DOHH2 (cell line): Measurements from ENCODE around the gene DDX59.

Experiments used
- EZH2phosphoT487 ChIP-seq: fragments of 200-600 bp; sonication (generic); IDR thresholded peaks from 2 replicates; pipeline ENCODE4 v1.6.1; 2017; ENCODE audit warnings: borderline replicate concordance, mild to moderate bottlenecking, antibody characterized with exemption, low read length, moderate library complexity, mixed read lengths
- TF ChIP-seq, protein P1 (sequence below): fragments of 200-600 bp; sonication (generic); IDR thresholded peaks from one replicate; pipeline ENCODE4 v1.5.1; 2014; ENCODE audit warnings: antibody characterized with exemption, mild to moderate bottlenecking, low read depth, low read length; ENCODE audit not compliant: poor library complexity, severe bottlenecking

DNA sequence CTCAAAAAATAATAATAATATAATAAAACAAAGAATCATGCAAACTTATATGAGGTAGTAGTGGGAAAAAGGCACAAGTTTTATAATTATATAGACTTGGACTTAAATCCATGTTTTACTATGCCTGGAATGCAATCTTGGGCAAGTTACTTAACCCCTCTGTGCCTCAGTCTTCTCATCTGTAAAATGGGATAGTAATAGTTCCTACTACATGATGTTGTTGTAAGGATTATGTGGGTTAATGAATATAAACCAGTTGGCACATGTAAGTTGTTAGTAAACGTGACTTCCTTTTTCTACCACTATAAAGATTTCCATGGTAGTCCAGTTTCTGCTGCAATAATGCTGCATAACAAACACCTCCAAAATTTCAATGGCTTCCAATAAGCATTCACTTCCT lies 38.3 kb downstream of the DDX59 start:
- TF ChIP-seq, protein P1, sequence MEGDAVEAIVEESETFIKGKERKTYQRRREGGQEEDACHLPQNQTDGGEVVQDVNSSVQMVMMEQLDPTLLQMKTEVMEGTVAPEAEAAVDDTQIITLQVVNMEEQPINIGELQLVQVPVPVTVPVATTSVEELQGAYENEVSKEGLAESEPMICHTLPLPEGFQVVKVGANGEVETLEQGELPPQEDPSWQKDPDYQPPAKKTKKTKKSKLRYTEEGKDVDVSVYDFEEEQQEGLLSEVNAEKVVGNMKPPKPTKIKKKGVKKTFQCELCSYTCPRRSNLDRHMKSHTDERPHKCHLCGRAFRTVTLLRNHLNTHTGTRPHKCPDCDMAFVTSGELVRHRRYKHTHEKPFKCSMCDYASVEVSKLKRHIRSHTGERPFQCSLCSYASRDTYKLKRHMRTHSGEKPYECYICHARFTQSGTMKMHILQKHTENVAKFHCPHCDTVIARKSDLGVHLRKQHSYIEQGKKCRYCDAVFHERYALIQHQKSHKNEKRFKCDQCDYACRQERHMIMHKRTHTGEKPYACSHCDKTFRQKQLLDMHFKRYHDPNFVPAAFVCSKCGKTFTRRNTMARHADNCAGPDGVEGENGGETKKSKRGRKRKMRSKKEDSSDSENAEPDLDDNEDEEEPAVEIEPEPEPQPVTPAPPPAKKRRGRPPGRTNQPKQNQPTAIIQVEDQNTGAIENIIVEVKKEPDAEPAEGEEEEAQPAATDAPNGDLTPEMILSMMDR, result no peak
- TF ChIP-seq EZH2phosphoT487, result no peak
